ENCODE results near the gene KCNE4. TPM values are rescaled to one million over a fixed set of nuclear protein-coding genes. Genes with fewer than 3 reads are reported as not detected.

Gene KCNE4
- total and polyA plus RNA-seq, 4 donors: 0.19 to 0.42 (median 0.31) TPM

DNA sequence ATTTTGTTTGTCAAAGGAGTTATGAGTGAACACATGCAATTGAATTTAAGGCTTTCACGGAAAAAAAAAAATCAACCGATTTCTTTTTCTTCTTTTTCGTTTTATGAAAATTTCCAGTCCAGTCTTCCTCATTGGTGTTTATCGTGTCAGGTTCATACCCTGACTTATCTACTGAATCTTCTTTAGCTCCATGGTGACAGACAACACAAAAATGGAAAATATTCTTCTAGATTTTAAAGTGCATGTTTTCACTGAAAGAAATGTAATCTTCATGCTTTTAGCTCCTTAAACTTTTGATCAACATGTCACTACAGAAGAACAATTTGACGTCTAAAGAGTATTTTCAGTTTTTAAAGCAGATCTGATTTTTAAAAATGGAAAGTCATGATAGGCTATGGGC, 14.7 kb downstream of the KCNE4 start:
- Histone ChIP-seq H3K9me3 (ENCODE audit: control insufficient read depth in 4 of 4, low read length in 3 of 4) (peaks cover 0 to 3% (median 0%) of the 10 kb centered on the region in 4 donors), H3K36me3 (ENCODE audit: control insufficient read depth in 4 of 4, insufficient read depth in 3 of 4, low read depth in 1 of 4, low read length in 3 of 4) (no peaks in the 10 kb centered on the region), H3K27ac (ENCODE audit: low read depth in 1 of 2, low read length in 2 of 2) (no peak overlapping the region), H3K4me3 (ENCODE audit: low read depth in 1 of 3, low read length in 3 of 3) (no peak overlapping the region), H3K9ac (ENCODE audit: low read depth in 1 of 2, low read length in 2 of 2) (no peak overlapping the region), H3K27me3 (ENCODE audit: control insufficient read depth in 4 of 4, insufficient read depth in 4 of 4, low read length in 3 of 4) (no peaks in the 10 kb centered on the region), H3K4me1 (ENCODE audit: control insufficient read depth in 4 of 4, insufficient read depth in 4 of 4, low read length in 3 of 4) (no peaks in the 10 kb centered on the region)
- DNase-seq (ENCODE audit: low spot score): no peak
- TF ChIP-seq ZBTB33 (IDR thresholded peaks at IDR 0.05) (no peak), HNF4G (IDR thresholded peaks at IDR 0.05) (no peak), NR2F2 (IDR thresholded peaks at IDR 0.05) (no peak), RAD21 (IDR thresholded peaks at IDR 0.05) (no peak), EGR1 (IDR thresholded peaks at IDR 0.05; ENCODE audit: low read depth in 2 of 2) (no peak), FOXA2 (IDR thresholded peaks at IDR 0.05) (no peak)
- TF ChIP-seq, protein P1, sequence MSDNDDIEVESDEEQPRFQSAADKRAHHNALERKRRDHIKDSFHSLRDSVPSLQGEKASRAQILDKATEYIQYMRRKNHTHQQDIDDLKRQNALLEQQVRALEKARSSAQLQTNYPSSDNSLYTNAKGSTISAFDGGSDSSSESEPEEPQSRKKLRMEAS (IDR thresholded peaks at IDR 0.05): no peak
- 86% methylated on average over 5 of the region's 5 CpGs for WGBS

GRCh38 chr2:223068071-223068470, 16.1 kb downstream of the KCNE4 start:
- H3K27ac ChIP-seq (ENCODE audit: low read depth in 1 of 2, low read length in 2 of 2): no peak overlapping the region
- no peak overlapping the region for H3K4me3 ChIP-seq (ENCODE audit: low read depth in 1 of 3, low read length in 3 of 3)
- peaks cover 0 to 3% (median 0%) of the 10 kb centered on the region in 4 donors for H3K9me3 ChIP-seq (ENCODE audit: control insufficient read depth in 4 of 4, low read length in 3 of 4)
- no peaks in the 10 kb centered on the region for H3K4me1 ChIP-seq (ENCODE audit: control insufficient read depth in 4 of 4, insufficient read depth in 4 of 4, low read length in 3 of 4)
- 86% methylated on average over 2 of the region's 2 CpGs for WGBS
- H3K36me3 ChIP-seq (ENCODE audit: control insufficient read depth in 4 of 4, insufficient read depth in 3 of 4, low read depth in 1 of 4, low read length in 3 of 4): no peaks in the 10 kb centered on the region
- no peak overlapping the region for H3K9ac ChIP-seq (ENCODE audit: low read depth in 1 of 2, low read length in 2 of 2)
- TF ChIP-seq, protein P2, sequence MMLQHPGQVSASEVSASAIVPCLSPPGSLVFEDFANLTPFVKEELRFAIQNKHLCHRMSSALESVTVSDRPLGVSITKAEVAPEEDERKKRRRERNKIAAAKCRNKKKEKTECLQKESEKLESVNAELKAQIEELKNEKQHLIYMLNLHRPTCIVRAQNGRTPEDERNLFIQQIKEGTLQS (IDR thresholded peaks at IDR 0.05): no peak
- DNase-seq (ENCODE audit: low spot score): no peak
- H3K27me3 ChIP-seq (ENCODE audit: control insufficient read depth in 4 of 4, insufficient read depth in 4 of 4, low read length in 3 of 4): no peaks in the 10 kb centered on the region

DNA sequence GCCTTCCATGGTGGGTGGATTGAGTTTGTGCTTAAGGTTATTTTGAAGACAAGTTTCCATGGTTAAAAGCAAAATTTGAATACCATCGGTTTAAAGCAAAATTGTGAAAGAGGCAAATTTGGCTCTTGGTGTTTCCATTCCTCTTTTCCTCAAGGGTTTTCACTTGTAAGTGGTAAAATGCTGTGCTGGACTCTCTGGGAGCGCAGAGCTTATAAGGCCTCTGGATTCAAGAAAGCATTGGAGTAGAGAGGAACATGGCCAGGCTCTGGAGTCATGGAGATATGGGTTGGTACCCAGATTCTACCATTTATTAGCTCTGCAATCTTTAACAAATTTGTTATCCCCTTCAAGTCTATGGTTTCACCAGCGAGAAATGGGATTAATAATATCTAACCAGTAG, 17.5 kb downstream of the KCNE4 start:
- Histone ChIP-seq H3K4me1 (ENCODE audit: control insufficient read depth in 4 of 4, insufficient read depth in 4 of 4, low read length in 3 of 4) (no peaks in the 10 kb centered on the region), H3K27ac (ENCODE audit: low read depth in 1 of 2, low read length in 2 of 2) (no peak overlapping the region), H3K9ac (ENCODE audit: low read depth in 1 of 2, low read length in 2 of 2) (no peak overlapping the region), H3K27me3 (ENCODE audit: control insufficient read depth in 4 of 4, insufficient read depth in 4 of 4, low read length in 3 of 4) (no peaks in the 10 kb centered on the region), H3K4me3 (ENCODE audit: low read depth in 1 of 3, low read length in 3 of 3) (no peak overlapping the region), H3K36me3 (ENCODE audit: control insufficient read depth in 4 of 4, insufficient read depth in 3 of 4, low read depth in 1 of 4, low read length in 3 of 4) (no peaks in the 10 kb centered on the region), H3K9me3 (ENCODE audit: control insufficient read depth in 4 of 4, low read length in 3 of 4) (peaks cover 0 to 3% (median 0%) of the 10 kb centered on the region in 4 donors)
- 81% methylated on average over 3 of the region's 3 CpGs for WGBS
- TF ChIP-seq TAF1 (conservative IDR thresholded peaks at IDR 0.05): no peak
- no peak for TF ChIP-seq FOXA2 (IDR thresholded peaks at IDR 0.05)
- DNase-seq (ENCODE audit: low spot score): no peak

GRCh38 chr2:223069988-223070387, 18.0 kb downstream of the KCNE4 start:
- H3K9ac ChIP-seq (ENCODE audit: low read depth in 1 of 2, low read length in 2 of 2): no peak overlapping the region
- peaks cover 0 to 3% (median 0%) of the 10 kb centered on the region in 4 donors for H3K9me3 ChIP-seq (ENCODE audit: control insufficient read depth in 4 of 4, low read length in 3 of 4)
- DNase-seq (ENCODE audit: low spot score): no peak
- H3K36me3 ChIP-seq (ENCODE audit: control insufficient read depth in 4 of 4, insufficient read depth in 3 of 4, low read depth in 1 of 4, low read length in 3 of 4): no peaks in the 10 kb centered on the region
- H3K27me3 ChIP-seq (ENCODE audit: control insufficient read depth in 4 of 4, insufficient read depth in 4 of 4, low read length in 3 of 4): no peaks in the 10 kb centered on the region
- no peak overlapping the region for H3K27ac ChIP-seq (ENCODE audit: low read depth in 1 of 2, low read length in 2 of 2)
- H3K4me1 ChIP-seq (ENCODE audit: control insufficient read depth in 4 of 4, insufficient read depth in 4 of 4, low read length in 3 of 4): no peaks in the 10 kb centered on the region
- no peak overlapping the region for H3K4me3 ChIP-seq (ENCODE audit: low read depth in 1 of 3, low read length in 3 of 3)
- WGBS: 78% methylated on average over 1 of the region's 1 CpG
- TF ChIP-seq GABPA (IDR thresholded peaks at IDR 0.05 in 1 of 2, conservative IDR thresholded peaks at IDR 0.05 in 1 of 2) (no peak), HNF4A (conservative IDR thresholded peaks at IDR 0.05) (no peak), SP1 (IDR thresholded peaks at IDR 0.05) (no peak), RXRA (IDR thresholded peaks at IDR 0.05) (no peak), NR2F2 (IDR thresholded peaks at IDR 0.05) (no peak), HNF4G (IDR thresholded peaks at IDR 0.05) (no peak), TAF1 (conservative IDR thresholded peaks at IDR 0.05) (no peak), ZBTB33 (IDR thresholded peaks at IDR 0.05) (no peak), JUND (IDR thresholded peaks at IDR 0.05) (no peak), FOXA1 (IDR thresholded peaks at IDR 0.05) (no peak)
- TF ChIP-seq, protein P3, sequence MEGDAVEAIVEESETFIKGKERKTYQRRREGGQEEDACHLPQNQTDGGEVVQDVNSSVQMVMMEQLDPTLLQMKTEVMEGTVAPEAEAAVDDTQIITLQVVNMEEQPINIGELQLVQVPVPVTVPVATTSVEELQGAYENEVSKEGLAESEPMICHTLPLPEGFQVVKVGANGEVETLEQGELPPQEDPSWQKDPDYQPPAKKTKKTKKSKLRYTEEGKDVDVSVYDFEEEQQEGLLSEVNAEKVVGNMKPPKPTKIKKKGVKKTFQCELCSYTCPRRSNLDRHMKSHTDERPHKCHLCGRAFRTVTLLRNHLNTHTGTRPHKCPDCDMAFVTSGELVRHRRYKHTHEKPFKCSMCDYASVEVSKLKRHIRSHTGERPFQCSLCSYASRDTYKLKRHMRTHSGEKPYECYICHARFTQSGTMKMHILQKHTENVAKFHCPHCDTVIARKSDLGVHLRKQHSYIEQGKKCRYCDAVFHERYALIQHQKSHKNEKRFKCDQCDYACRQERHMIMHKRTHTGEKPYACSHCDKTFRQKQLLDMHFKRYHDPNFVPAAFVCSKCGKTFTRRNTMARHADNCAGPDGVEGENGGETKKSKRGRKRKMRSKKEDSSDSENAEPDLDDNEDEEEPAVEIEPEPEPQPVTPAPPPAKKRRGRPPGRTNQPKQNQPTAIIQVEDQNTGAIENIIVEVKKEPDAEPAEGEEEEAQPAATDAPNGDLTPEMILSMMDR (IDR thresholded peaks at IDR 0.05; ENCODE audit: low read depth, low read length, missing input control): no peak
- TF ChIP-seq, protein P1 (IDR thresholded peaks at IDR 0.05): no peak
- TF ChIP-seq, protein P2 (IDR thresholded peaks at IDR 0.05): no peak

Data from liver (tissue), 9 donors.